Stimulated activated CD8-positive, alpha-beta memory T cell treated with anti-CD3 and anti-CD28 coated beads, Interleukin-2, amount 100 ng/mL, for 1 hour (primary cell): ENCODE results near the gene FNTB.
"Not testable (repeated sequence)": the region's sequence is repeated elsewhere in the genome, so short reads cannot be mapped to it uniquely, and the experiment has no call there.

Experiments used
- DNase-seq, 2 donors: peaks; one replicate each; pipeline ENCODE4 v3.0.0-alpha.2; 2020; ENCODE audit warnings: low read depth in 2 of 2

Gene FNTB

GRCh38 chr14:65019944-65020566 lies 33.4 kb downstream of the FNTB start:
- DNase-seq = no peak

- no peak for DNase-seq
Measured at GRCh38 chr14:65024957-65025356, 38.3 kb downstream of the FNTB start.

GRCh38 chr14:65025818-65026217 lies 39.1 kb downstream of the FNTB start:
- DNase-seq = no peak

- no peak for DNase-seq
Measured at GRCh38 chr14:65026526-65026925, 39.8 kb downstream of the FNTB start.

- DNase-seq = no peak
Measured at GRCh38 chr14:65027127-65027799, 40.6 kb downstream of the FNTB start.

- no peak for DNase-seq
Measured at GRCh38 chr14:65028937-65029336, 42.2 kb downstream of the FNTB start.

GRCh38 chr14:65031321-65031720 lies 44.6 kb downstream of the FNTB start:
- not testable (repeated sequence) for DNase-seq

- DNase-seq = no peak
Measured at GRCh38 chr14:65032319-65032718, 45.6 kb downstream of the FNTB start.

- DNase-seq = no peak
Measured at GRCh38 chr14:65033181-65033580, 46.5 kb downstream of the FNTB start.

GRCh38 chr14:65034021-65034420 lies 47.3 kb downstream of the FNTB start:
- DNase-seq = no peak

GRCh38 chr14:65035049-65035448 lies 48.4 kb downstream of the FNTB start:
- no peak for DNase-seq

GRCh38 chr14:65038966-65039365 lies 52.3 kb downstream of the FNTB start:
- no peak for DNase-seq

- no peak for DNase-seq
Measured at GRCh38 chr14:65040666-65041433, 54.2 kb downstream of the FNTB start.

GRCh38 chr14:65041434-65041915 lies 54.8 kb downstream of the FNTB start:
- DNase-seq = no peak

- no peak for DNase-seq
Measured at GRCh38 chr14:65042296-65042695, 55.6 kb downstream of the FNTB start.

- no peak for DNase-seq
Measured at GRCh38 chr14:65042731-65043372, 56.2 kb downstream of the FNTB start.

GRCh38 chr14:65043893-65044595 lies 57.3 kb downstream of the FNTB start:
- no peak for DNase-seq

- DNase-seq = no peak
Measured at GRCh38 chr14:65044596-65044959, 57.9 kb downstream of the FNTB start.

- DNase-seq = no peak
Measured at GRCh38 chr14:65045006-65045405, 58.3 kb downstream of the FNTB start.

- no peak for DNase-seq
Measured at GRCh38 chr14:65045709-65046108, 59.0 kb downstream of the FNTB start.

GRCh38 chr14:65052832-65053231 lies 66.1 kb downstream of the FNTB start:
- DNase-seq = no peak

- DNase-seq = no peak
Measured at GRCh38 chr14:65053466-65053865, 66.8 kb downstream of the FNTB start.
